ENCODE data around the gene TNFSF4. TPM values are rescaled to one million over a fixed set of nuclear protein-coding genes. Genes with fewer than 3 reads are reported as not detected.

Gene TNFSF4
- polyA plus RNA-seq, 1 of the 3 experiments (the other 2 are of a cell fraction): 25.9 TPM

DNA sequence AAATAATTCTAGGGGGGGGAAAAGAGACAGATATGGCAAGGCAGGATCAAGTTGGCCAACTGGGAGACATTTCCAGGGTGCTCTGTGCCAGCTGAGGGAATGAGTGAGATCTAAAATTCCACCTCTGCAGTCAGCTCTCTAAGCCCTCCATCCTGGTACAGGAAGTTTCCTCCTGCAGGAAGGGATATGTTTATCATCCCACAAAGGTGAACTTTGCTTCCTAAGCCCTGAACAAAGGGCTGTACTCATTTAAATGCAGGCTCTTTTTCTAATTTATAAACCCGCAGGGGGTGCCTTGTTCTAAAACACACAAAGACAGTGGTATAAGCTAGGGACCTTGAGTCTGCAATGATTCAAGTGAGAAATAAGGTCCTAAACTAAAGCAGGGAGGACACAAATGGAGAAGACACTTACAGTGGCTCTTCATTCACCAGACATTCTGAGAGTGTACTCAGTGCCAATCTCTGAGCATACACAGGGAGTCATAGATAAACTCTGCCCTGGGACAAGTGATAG is 3.6 kb upstream of the TNFSF4 start:
- Histone ChIP-seq H2AFZ (ENCODE audit: low read depth) (no peak overlapping the region), H3K9ac (no peak overlapping the region), H3K9me3 (no peaks in the 10 kb centered on the region), H3K79me2 (ENCODE audit: insufficient read depth) (no peaks in the 10 kb centered on the region), H3K27me3 (ENCODE audit: insufficient read depth) (no peaks in the 10 kb centered on the region), H3K4me2 (no peak overlapping the region), H3F3A (replicated peaks; ENCODE audit: insufficient read depth) (peaks cover 5% of the 10 kb centered on the region), H3K4me3 (ENCODE audit: low read depth in 2 of 2, low read length in 1 of 2) (no peak overlapping the region), H3K9me2 (no peaks in the 10 kb centered on the region), H4K20me1 (ENCODE audit: insufficient read depth) (no peaks in the 10 kb centered on the region), H3K36me3 (replicated peaks in 1 of 2; ENCODE audit: control insufficient read depth in 1 of 2, insufficient read depth in 2 of 2, low read length in 1 of 2) (no peaks in the 10 kb centered on the region), H3K27ac (ENCODE audit: low read depth in 2 of 2, low read length in 1 of 2) (no peak overlapping the region), H3K4me1 (ENCODE audit: control insufficient read depth in 1 of 2, insufficient read depth in 2 of 2, low read depth in 1 of 2, low read length in 1 of 2) (peaks cover 0 to under 1% of the 10 kb centered on the region in 2 experiments; a peak in 2 of 4 replicates)
- DNase-seq: no peak
- 45% methylated on average over 1 of the region's 1 CpG for WGBS (ENCODE audit: low lambda C conversion rate)
- no peak for TF ChIP-seq USF1 (IDR thresholded peaks at IDR 0.05; ENCODE audit: borderline replicate concordance, low read depth)
- no peak for TF ChIP-seq NRF1 (IDR thresholded peaks at IDR 0.05; ENCODE audit: low read depth, low read length)
- TF ChIP-seq, protein P1, sequence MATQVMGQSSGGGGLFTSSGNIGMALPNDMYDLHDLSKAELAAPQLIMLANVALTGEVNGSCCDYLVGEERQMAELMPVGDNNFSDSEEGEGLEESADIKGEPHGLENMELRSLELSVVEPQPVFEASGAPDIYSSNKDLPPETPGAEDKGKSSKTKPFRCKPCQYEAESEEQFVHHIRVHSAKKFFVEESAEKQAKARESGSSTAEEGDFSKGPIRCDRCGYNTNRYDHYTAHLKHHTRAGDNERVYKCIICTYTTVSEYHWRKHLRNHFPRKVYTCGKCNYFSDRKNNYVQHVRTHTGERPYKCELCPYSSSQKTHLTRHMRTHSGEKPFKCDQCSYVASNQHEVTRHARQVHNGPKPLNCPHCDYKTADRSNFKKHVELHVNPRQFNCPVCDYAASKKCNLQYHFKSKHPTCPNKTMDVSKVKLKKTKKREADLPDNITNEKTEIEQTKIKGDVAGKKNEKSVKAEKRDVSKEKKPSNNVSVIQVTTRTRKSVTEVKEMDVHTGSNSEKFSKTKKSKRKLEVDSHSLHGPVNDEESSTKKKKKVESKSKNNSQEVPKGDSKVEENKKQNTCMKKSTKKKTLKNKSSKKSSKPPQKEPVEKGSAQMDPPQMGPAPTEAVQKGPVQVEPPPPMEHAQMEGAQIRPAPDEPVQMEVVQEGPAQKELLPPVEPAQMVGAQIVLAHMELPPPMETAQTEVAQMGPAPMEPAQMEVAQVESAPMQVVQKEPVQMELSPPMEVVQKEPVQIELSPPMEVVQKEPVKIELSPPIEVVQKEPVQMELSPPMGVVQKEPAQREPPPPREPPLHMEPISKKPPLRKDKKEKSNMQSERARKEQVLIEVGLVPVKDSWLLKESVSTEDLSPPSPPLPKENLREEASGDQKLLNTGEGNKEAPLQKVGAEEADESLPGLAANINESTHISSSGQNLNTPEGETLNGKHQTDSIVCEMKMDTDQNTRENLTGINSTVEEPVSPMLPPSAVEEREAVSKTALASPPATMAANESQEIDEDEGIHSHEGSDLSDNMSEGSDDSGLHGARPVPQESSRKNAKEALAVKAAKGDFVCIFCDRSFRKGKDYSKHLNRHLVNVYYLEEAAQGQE (IDR thresholded peaks at IDR 0.05; ENCODE audit: low read depth, low read length): no peak
- TF ChIP-seq RXRA (IDR thresholded peaks at IDR 0.05; ENCODE audit: borderline replicate concordance, low read depth): no peak
- TF ChIP-seq, protein P2, sequence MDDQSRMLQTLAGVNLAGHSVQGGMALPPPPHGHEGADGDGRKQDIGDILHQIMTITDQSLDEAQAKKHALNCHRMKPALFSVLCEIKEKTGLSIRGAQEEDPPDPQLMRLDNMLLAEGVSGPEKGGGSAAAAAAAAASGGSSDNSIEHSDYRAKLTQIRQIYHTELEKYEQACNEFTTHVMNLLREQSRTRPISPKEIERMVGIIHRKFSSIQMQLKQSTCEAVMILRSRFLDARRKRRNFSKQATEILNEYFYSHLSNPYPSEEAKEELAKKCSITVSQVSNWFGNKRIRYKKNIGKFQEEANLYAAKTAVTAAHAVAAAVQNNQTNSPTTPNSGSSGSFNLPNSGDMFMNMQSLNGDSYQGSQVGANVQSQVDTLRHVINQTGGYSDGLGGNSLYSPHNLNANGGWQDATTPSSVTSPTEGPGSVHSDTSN (IDR thresholded peaks at IDR 0.05): no peak
- TF ChIP-seq IRF3 (IDR thresholded peaks at IDR 0.05; ENCODE audit: low read depth, low read length): no peak
- no peak for TF ChIP-seq FOXM1 (IDR thresholded peaks at IDR 0.05; ENCODE audit: low read depth)
- TF ChIP-seq RAD21 (IDR thresholded peaks at IDR 0.05; ENCODE audit: low read length): no peak
- TF ChIP-seq NFIC (IDR thresholded peaks at IDR 0.05; ENCODE audit: borderline replicate concordance): no peak
- TF ChIP-seq RFX5 (IDR thresholded peaks at IDR 0.05; ENCODE audit: low read length): no peak
- TF ChIP-seq TCF12 (IDR thresholded peaks at IDR 0.05): no peak
- no peak for TF ChIP-seq CTCF (IDR thresholded peaks at IDR 0.05)
- no peak for TF ChIP-seq TAF1 (IDR thresholded peaks at IDR 0.05; ENCODE audit: borderline replicate concordance, low read depth, low read length)
- no peak for TF ChIP-seq GABPA (IDR thresholded peaks at IDR 0.05; ENCODE audit: low read depth)
- no peak for TF ChIP-seq SMC3 (IDR thresholded peaks at IDR 0.05; ENCODE audit: low read depth, low read length)
- TF ChIP-seq SIN3A (IDR thresholded peaks at IDR 0.05; ENCODE audit: borderline replicate concordance, low read depth, low read length): no peak
- ChIA-PET CTCF (interaction anchor here (0.6 kb wide), 1 partner anchor 483 kb away, joined by 3 read pairs; no protein-coding TSS in a partner anchor), POLR2A (no interaction called here)

Data from SK-N-SH (cell line).